GM13977 (cell line): ENCODE results near the gene IGFLR1.
A peak's percentile ranks its signal among the peaks of the same experiment; 100 is the strongest.

ENCODE experiments used
- DNase-seq: peaks from one replicate; pipeline ENCODE4 v3.0.0; 2012; ENCODE audit warnings: low spot score
- in situ Hi-C: fragments of 300-500 bp; cut with MboI; formaldehyde crosslinking; loops from one replicate; pipeline ENCODE4 v1.12.0; 2022; ENCODE audit warnings: low sequenced_read_pairs, low pct_unique_long_range_greater_than_20kb, mixed read lengths, inconsistent platforms; ENCODE audit not compliant: unreplicated experiment
- TF ChIP-seq, protein P1 (sequence below): IDR thresholded peaks from 2 replicates; pipeline ENCODE4 v1.5.1; 2012; ENCODE audit warnings: mild to moderate bottlenecking, control low read depth; ENCODE audit not compliant: insufficient read depth; ENCODE audit errors: extremely low read depth, missing control alignments

Gene IGFLR1

GRCh38 chr19:35744430-35745327, 2.4 kb upstream of the IGFLR1 start:
- TF ChIP-seq, protein P1, sequence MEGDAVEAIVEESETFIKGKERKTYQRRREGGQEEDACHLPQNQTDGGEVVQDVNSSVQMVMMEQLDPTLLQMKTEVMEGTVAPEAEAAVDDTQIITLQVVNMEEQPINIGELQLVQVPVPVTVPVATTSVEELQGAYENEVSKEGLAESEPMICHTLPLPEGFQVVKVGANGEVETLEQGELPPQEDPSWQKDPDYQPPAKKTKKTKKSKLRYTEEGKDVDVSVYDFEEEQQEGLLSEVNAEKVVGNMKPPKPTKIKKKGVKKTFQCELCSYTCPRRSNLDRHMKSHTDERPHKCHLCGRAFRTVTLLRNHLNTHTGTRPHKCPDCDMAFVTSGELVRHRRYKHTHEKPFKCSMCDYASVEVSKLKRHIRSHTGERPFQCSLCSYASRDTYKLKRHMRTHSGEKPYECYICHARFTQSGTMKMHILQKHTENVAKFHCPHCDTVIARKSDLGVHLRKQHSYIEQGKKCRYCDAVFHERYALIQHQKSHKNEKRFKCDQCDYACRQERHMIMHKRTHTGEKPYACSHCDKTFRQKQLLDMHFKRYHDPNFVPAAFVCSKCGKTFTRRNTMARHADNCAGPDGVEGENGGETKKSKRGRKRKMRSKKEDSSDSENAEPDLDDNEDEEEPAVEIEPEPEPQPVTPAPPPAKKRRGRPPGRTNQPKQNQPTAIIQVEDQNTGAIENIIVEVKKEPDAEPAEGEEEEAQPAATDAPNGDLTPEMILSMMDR, result no peak
- in situ Hi-C loops, result no loop called here
- peak; percentile 82 for DNase-seq

- no peak for DNase-seq
- in situ Hi-C loops, result no loop called here
Measured at GRCh38 chr19:35743640-35744429, 1.6 kb upstream of the IGFLR1 start.

GRCh38 chr19:35741203-35741515, 1.1 kb downstream of the IGFLR1 start:
- DNase-seq, result no peak
- in situ Hi-C loops, result no loop called here
- TF ChIP-seq, protein P1, result no peak

More at GRCh38 chr19:35743640-35744429, 1.6 kb upstream of the IGFLR1 start:
- TF ChIP-seq, protein P1, result no peak

DNA sequence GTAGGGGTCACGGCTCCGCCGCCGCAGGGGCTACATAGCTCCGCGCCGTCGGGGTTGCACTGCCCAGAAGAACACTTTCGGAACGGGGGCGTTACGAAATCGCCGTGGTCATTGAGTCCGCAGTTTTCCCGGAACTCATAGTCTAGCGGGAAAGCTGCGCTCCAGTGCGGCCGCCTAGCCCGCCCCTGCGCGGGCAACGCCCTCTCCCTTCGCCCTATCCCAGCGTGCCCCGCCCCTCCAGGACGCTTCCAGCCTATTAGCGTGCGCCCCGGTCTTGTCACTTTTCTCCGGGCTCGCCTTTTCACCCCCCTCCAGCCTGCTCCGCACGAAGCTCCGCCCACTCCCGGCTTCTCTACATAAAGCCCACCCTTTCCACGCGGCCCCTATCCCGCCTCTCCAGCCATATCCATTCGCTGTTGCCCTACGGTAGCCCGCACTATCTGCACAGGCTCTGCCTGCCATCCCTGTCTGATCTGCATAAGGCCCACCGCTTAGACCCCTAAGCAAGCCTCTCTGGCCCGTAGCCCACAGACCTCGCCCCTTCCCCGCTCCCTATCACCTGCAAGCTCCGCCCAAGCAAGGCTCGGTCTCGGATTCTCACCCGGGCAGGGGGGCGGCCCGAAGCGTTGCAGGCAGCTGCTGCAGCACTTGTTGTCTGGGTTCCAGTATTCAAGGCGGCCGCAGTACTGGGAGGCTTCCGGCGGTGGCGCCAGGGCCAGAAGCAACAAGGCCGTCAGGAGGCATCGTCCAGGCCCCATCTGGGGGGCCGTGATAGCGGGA, 1.6 kb downstream of the IGFLR1 start:
- DNase-seq, result peak; percentile 99
- TF ChIP-seq, protein P1, result peak; percentile 35
- in situ Hi-C loops, result no loop called here

DNA sequence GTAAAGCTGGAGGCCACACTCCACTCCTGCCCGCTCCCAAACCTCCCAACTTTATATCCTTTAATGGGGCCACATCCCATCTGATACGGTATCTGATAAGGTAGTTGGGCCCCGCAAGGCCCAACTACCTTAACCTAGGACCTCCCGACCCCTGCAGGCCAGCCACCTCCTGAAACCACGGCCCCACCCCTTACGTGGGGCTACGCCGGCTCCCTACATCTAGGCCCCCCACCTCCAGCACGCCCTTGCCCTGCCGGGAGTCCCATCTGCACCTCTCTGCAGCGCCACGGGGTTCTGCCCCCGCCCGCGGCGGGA, 2.2 kb downstream of the IGFLR1 start:
- DNase-seq, result no peak
- in situ Hi-C loops, result no loop called here
- TF ChIP-seq, protein P1, result no peak
